ENCODE data around the gene CRISP2.

CRISP2 gene

GRCh38 chr6:49653942-49654341 is 59.4 kb downstream of the CRISP2 start:
- DNase-seq (ENCODE audit: low read depth) = no peak

- no peak for DNase-seq (ENCODE audit: low read depth)
Observed at GRCh38 chr6:49653438-49653837, 59.9 kb downstream of the CRISP2 start.

GRCh38 chr6:49651239-49651638 is 62.1 kb downstream of the CRISP2 start:
- DNase-seq (ENCODE audit: low read depth) = no peak

- no peak for DNase-seq (ENCODE audit: low read depth)
Observed at GRCh38 chr6:49649988-49650387, 63.4 kb downstream of the CRISP2 start.

- DNase-seq (ENCODE audit: low read depth) = no peak
Observed at GRCh38 chr6:49648036-49648435, 65.3 kb downstream of the CRISP2 start.

GRCh38 chr6:49647476-49647875 is 65.9 kb downstream of the CRISP2 start:
- DNase-seq (ENCODE audit: low read depth) = no peak

GRCh38 chr6:49646942-49647341 is 66.4 kb downstream of the CRISP2 start:
- DNase-seq (ENCODE audit: low read depth) = no peak

GRCh38 chr6:49646130-49646824 is 67.1 kb downstream of the CRISP2 start:
- no peak for DNase-seq (ENCODE audit: low read depth)

- DNase-seq (ENCODE audit: low read depth) = no peak
Observed at GRCh38 chr6:49645139-49645538, 68.2 kb downstream of the CRISP2 start.
